Measurements from ENCODE around the gene DHX8.

The DHX8 gene

GRCh38 chr17:43467981-43468581, 15.7 kb upstream of the DHX8 start:
- H3K9me3 ChIP-seq (ENCODE audit: insufficient read depth, low read depth, low read length) = no peaks in the 10 kb centered on the region
- no peaks in the 10 kb centered on the region for H3K4me1 ChIP-seq (ENCODE audit: insufficient read depth, low read length, poor library complexity, severe bottlenecking)
- no peak overlapping the region for H2AFZ ChIP-seq (ENCODE audit: low read length)
- no peak overlapping the region for H3K9ac ChIP-seq (ENCODE audit: low read depth, low read length, poor library complexity, severe bottlenecking)
- no peaks in the 10 kb centered on the region for H4K20me1 ChIP-seq (ENCODE audit: insufficient read depth, low read length, poor library complexity, severe bottlenecking)
- H3K4me3 ChIP-seq (ENCODE audit: low read length, poor library complexity, severe bottlenecking) = no peak overlapping the region
- TF ChIP-seq, protein P1, sequence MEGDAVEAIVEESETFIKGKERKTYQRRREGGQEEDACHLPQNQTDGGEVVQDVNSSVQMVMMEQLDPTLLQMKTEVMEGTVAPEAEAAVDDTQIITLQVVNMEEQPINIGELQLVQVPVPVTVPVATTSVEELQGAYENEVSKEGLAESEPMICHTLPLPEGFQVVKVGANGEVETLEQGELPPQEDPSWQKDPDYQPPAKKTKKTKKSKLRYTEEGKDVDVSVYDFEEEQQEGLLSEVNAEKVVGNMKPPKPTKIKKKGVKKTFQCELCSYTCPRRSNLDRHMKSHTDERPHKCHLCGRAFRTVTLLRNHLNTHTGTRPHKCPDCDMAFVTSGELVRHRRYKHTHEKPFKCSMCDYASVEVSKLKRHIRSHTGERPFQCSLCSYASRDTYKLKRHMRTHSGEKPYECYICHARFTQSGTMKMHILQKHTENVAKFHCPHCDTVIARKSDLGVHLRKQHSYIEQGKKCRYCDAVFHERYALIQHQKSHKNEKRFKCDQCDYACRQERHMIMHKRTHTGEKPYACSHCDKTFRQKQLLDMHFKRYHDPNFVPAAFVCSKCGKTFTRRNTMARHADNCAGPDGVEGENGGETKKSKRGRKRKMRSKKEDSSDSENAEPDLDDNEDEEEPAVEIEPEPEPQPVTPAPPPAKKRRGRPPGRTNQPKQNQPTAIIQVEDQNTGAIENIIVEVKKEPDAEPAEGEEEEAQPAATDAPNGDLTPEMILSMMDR (conservative IDR thresholded peaks at IDR 0.05; ENCODE audit: low read length) = no peak
- TF ChIP-seq EZH2phosphoT487 (IDR thresholded peaks at IDR 0.05; ENCODE audit: borderline replicate concordance) = no peak
- H3K9me2 ChIP-seq (replicated peaks; ENCODE audit: low read depth, low read length) = no peaks in the 10 kb centered on the region
- no peaks in the 10 kb centered on the region for H3K36me3 ChIP-seq (ENCODE audit: insufficient read depth, low read length)
- no peaks in the 10 kb centered on the region for H3K79me2 ChIP-seq (ENCODE audit: insufficient read depth, low read length)
- no peaks in the 10 kb centered on the region for H3K27me3 ChIP-seq (ENCODE audit: insufficient read depth, low read length, poor library complexity, severe bottlenecking)
- H3K4me2 ChIP-seq (ENCODE audit: low read depth, low read length, poor library complexity, severe bottlenecking) = no peak overlapping the region
- H3F3A ChIP-seq (ENCODE audit: low read depth) = no peaks in the 10 kb centered on the region

DNA sequence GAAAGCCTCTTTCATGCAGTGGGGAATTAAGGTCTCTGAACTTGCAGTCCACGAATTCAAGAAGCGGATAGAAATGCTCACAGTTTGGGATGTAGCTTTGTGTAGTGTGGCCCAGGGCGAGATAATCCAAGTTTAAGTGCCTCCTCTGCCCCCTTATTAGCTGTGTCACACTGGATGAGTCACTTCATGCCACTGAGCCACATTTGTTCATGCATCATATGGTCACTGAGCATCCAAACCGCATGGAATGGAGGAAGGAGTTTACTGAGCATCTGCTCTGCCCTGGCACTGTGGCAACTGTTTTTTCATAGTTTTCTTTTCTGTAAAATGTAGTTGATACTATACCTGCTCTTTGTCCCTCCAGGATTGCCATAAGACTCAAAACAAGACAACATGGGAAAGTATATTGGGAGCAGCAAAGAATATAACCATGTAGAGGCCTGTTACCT, 15.1 kb upstream of the DHX8 start:
- Histone ChIP-seq H3K9ac (ENCODE audit: low read depth, low read length, poor library complexity, severe bottlenecking) (no peak overlapping the region), H3K4me2 (ENCODE audit: low read depth, low read length, poor library complexity, severe bottlenecking) (no peak overlapping the region)

GRCh38 chr17:43469145-43469544, 14.6 kb upstream of the DHX8 start:
- H3K4me2 ChIP-seq (ENCODE audit: low read depth, low read length, poor library complexity, severe bottlenecking) = no peak overlapping the region
- no peak overlapping the region for H3K4me3 ChIP-seq (ENCODE audit: low read length, poor library complexity, severe bottlenecking)
- no peak overlapping the region for H2AFZ ChIP-seq (ENCODE audit: low read length)

More for the DNA sequence above, 15.1 kb upstream of the DHX8 start:
- no peaks in the 10 kb centered on the region for H3K9me2 ChIP-seq (replicated peaks; ENCODE audit: low read depth, low read length)
- H3F3A ChIP-seq (ENCODE audit: low read depth) = no peaks in the 10 kb centered on the region
- no peaks in the 10 kb centered on the region for H3K4me1 ChIP-seq (ENCODE audit: insufficient read depth, low read length, poor library complexity, severe bottlenecking)
- H3K9me3 ChIP-seq (ENCODE audit: insufficient read depth, low read depth, low read length) = no peaks in the 10 kb centered on the region
- H3K36me3 ChIP-seq (ENCODE audit: insufficient read depth, low read length) = no peaks in the 10 kb centered on the region
- H3K79me2 ChIP-seq (ENCODE audit: insufficient read depth, low read length) = no peaks in the 10 kb centered on the region
- no peak overlapping the region for H3K4me3 ChIP-seq (ENCODE audit: low read length, poor library complexity, severe bottlenecking)
- H2AFZ ChIP-seq (ENCODE audit: low read length) = no peak overlapping the region
- no peak for TF ChIP-seq EZH2phosphoT487 (IDR thresholded peaks at IDR 0.05; ENCODE audit: borderline replicate concordance)
- TF ChIP-seq, protein P1 (conservative IDR thresholded peaks at IDR 0.05; ENCODE audit: low read length) = no peak
- no peaks in the 10 kb centered on the region for H3K27me3 ChIP-seq (ENCODE audit: insufficient read depth, low read length, poor library complexity, severe bottlenecking)
- no peaks in the 10 kb centered on the region for H4K20me1 ChIP-seq (ENCODE audit: insufficient read depth, low read length, poor library complexity, severe bottlenecking)

More at GRCh38 chr17:43469145-43469544, 14.6 kb upstream of the DHX8 start:
- H3K9me3 ChIP-seq (ENCODE audit: insufficient read depth, low read depth, low read length) = no peaks in the 10 kb centered on the region
- no peak for TF ChIP-seq EZH2phosphoT487 (IDR thresholded peaks at IDR 0.05; ENCODE audit: borderline replicate concordance)
- TF ChIP-seq, protein P1 (conservative IDR thresholded peaks at IDR 0.05; ENCODE audit: low read length) = no peak
- H3K9ac ChIP-seq (ENCODE audit: low read depth, low read length, poor library complexity, severe bottlenecking) = no peak overlapping the region
- H3K4me1 ChIP-seq (ENCODE audit: insufficient read depth, low read length, poor library complexity, severe bottlenecking) = no peaks in the 10 kb centered on the region
- H3F3A ChIP-seq (ENCODE audit: low read depth) = no peaks in the 10 kb centered on the region
- H4K20me1 ChIP-seq (ENCODE audit: insufficient read depth, low read length, poor library complexity, severe bottlenecking) = no peaks in the 10 kb centered on the region
- H3K9me2 ChIP-seq (replicated peaks; ENCODE audit: low read depth, low read length) = no peaks in the 10 kb centered on the region
- no peaks in the 10 kb centered on the region for H3K79me2 ChIP-seq (ENCODE audit: insufficient read depth, low read length)
- H3K36me3 ChIP-seq (ENCODE audit: insufficient read depth, low read length) = no peaks in the 10 kb centered on the region
- no peaks in the 10 kb centered on the region for H3K27me3 ChIP-seq (ENCODE audit: insufficient read depth, low read length, poor library complexity, severe bottlenecking)

Measured in Loucy (cell line).